ENCODE results near the gene CD99.

DNA sequence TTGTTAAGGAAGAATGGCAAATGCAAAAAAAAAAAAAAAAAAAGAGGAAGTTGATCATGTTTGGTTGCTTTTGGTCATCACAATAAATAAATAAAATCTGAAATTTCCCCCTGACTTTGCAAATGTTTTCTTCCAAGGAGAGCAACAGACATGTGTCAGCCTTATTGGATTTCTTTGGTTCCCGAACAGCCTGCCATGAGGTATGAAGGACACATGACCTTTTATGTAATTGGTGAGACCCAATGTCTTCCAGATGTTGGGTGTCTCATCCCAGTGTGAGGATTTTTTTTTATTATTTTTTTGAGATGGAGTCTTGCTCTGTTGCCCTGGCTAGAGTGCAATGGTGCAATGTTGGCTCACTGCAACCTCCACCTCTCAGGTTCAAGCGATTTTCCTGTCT lies 24.6 kb upstream of the CD99 start:
- TF ChIP-seq, protein P1, sequence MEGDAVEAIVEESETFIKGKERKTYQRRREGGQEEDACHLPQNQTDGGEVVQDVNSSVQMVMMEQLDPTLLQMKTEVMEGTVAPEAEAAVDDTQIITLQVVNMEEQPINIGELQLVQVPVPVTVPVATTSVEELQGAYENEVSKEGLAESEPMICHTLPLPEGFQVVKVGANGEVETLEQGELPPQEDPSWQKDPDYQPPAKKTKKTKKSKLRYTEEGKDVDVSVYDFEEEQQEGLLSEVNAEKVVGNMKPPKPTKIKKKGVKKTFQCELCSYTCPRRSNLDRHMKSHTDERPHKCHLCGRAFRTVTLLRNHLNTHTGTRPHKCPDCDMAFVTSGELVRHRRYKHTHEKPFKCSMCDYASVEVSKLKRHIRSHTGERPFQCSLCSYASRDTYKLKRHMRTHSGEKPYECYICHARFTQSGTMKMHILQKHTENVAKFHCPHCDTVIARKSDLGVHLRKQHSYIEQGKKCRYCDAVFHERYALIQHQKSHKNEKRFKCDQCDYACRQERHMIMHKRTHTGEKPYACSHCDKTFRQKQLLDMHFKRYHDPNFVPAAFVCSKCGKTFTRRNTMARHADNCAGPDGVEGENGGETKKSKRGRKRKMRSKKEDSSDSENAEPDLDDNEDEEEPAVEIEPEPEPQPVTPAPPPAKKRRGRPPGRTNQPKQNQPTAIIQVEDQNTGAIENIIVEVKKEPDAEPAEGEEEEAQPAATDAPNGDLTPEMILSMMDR (IDR thresholded peaks at IDR 0.05): no peak
- TF ChIP-seq POLR2A (IDR thresholded peaks at IDR 0.05): no peak
